ENCODE data around the gene RGS10. TPM values are rescaled to one million over a fixed set of nuclear protein-coding genes. Genes with fewer than 3 reads are reported as not detected.

RGS10 gene
- total RNA-seq, 4 donors from 2014 or later: 21.4 to 97.6 (median 35.5) TPM

DNA sequence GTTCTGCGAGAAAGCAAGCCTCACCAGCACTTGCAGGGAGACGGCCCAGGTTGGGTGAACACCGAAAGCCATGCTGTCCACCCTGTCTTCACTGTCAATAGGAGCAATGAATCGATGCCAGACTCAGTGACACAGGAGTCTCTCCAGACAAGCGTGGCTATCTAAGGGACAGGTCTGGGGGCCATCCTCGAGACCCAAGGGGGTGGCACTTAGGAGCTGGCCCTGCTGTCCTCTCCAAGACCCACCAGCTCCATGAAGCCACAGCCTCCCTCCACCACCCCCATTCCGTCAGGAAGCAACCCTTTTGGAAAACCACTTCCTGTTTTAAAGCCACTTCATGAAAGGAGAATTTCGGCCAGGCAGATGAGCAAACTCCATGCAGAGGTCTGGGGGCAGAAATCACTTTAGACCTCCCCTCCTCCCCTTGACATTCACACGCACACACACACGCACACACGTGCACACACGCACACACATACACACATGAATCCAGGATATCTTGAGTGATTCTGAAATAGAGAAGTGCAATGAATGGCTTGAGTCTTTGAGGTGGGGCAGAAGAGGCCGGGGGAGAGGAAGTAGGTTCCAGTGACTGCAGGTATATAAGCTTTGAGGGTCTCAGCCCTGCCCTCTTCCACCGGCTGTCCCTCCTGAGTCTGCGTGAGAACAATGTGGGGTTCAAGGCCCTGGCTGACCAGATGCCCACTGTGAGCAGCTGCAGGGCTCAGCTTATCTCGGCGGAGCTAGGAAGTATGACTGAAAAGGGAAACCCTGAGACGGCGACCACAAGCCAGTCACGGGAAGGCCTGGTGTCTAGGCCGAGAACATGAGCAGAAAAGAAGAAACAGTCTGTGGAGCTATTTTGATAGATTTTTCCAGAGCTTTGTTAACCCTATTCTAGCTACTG, 25.0 kb downstream of the RGS10 start:
- Histone ChIP-seq H3K27ac (peak overlapping the region in 1 of 3 donors; percentile 10), H3K9me3 (no peaks in the 10 kb centered on the region), H3K27me3 (no peaks in the 10 kb centered on the region), H3K4me1 (peaks cover 4% of the 10 kb centered on the region in 2 donors), H3K4me3 (replicated peaks in 1 of 3) (no peak overlapping the region), H3K36me3 (no peaks in the 10 kb centered on the region)
- DNase-seq: no peak
- TF ChIP-seq POLR2A (IDR thresholded peaks at IDR 0.05): no peak
- TF ChIP-seq, protein P1, sequence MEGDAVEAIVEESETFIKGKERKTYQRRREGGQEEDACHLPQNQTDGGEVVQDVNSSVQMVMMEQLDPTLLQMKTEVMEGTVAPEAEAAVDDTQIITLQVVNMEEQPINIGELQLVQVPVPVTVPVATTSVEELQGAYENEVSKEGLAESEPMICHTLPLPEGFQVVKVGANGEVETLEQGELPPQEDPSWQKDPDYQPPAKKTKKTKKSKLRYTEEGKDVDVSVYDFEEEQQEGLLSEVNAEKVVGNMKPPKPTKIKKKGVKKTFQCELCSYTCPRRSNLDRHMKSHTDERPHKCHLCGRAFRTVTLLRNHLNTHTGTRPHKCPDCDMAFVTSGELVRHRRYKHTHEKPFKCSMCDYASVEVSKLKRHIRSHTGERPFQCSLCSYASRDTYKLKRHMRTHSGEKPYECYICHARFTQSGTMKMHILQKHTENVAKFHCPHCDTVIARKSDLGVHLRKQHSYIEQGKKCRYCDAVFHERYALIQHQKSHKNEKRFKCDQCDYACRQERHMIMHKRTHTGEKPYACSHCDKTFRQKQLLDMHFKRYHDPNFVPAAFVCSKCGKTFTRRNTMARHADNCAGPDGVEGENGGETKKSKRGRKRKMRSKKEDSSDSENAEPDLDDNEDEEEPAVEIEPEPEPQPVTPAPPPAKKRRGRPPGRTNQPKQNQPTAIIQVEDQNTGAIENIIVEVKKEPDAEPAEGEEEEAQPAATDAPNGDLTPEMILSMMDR (IDR thresholded peaks at IDR 0.05): no peak
- 75 to 85% methylated on average over 21 of the region's 21 CpGs for WGBS, 2 donors
- intact Hi-C loops (cut with DNase I): no loop called here

- Histone ChIP-seq H3K4me3 (replicated peaks in 1 of 3) (no peak overlapping the region), H3K27me3 (no peaks in the 10 kb centered on the region), H3K27ac (peak overlapping the region in 1 of 3 donors; percentile 10), H3K36me3 (no peaks in the 10 kb centered on the region), H3K9me3 (no peaks in the 10 kb centered on the region), H3K4me1 (peaks cover 8 to 12% of the 10 kb centered on the region in 2 donors)
- no peak for TF ChIP-seq POLR2A (IDR thresholded peaks at IDR 0.05)
- 75 to 76% methylated on average over 18 to 20 of the region's 21 CpGs for WGBS, 2 donors
- intact Hi-C loops (cut with DNase I): no loop called here
- DNase-seq: no peak
These were observed 25.9 kb downstream of the RGS10 start for GRCh38 chr10:119516381-119517234.

DNA sequence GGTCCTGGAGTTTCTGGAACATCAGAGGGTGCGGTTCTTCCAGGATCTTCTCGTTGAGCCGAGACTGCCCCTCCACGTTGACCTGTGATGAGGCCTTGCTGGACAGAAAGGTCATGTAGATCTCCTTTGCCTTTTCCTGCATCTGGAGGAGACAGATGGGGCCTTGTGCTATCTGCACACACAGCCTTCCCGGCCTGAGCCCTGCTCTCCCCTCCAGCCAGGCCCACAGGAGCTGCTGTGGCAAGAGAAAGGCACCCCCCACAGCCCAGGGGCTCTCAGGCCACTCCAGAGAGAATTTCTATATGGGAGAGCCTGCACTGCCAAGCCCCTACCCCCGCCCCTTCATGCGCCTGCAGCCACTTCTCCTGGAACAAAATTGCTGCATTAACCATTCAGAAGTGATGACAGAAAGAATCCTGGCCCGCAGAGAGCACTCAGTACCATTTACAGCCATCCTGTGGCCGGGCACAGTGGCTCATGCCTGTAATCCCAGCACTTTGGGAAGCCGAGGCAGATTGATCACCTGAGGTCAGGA, 26.9 kb downstream of the RGS10 start:
- DNase-seq: no peak
- intact Hi-C loops (cut with DNase I): no loop called here
- no peak overlapping the region for H3K27ac ChIP-seq
- TF ChIP-seq, protein P1 (IDR thresholded peaks at IDR 0.05): no peak
- no peak for TF ChIP-seq POLR2A (IDR thresholded peaks at IDR 0.05)
- no peaks in the 10 kb centered on the region for H3K27me3 ChIP-seq
- H3K4me1 ChIP-seq: peaks cover 8 to 12% of the 10 kb centered on the region in 2 donors
- H3K36me3 ChIP-seq: no peaks in the 10 kb centered on the region
- H3K4me3 ChIP-seq (replicated peaks in 1 of 3): no peak overlapping the region
- 82 to 89% methylated on average over 5 to 9 of the region's 10 CpGs for WGBS, 2 donors
- H3K9me3 ChIP-seq: no peaks in the 10 kb centered on the region

DNA sequence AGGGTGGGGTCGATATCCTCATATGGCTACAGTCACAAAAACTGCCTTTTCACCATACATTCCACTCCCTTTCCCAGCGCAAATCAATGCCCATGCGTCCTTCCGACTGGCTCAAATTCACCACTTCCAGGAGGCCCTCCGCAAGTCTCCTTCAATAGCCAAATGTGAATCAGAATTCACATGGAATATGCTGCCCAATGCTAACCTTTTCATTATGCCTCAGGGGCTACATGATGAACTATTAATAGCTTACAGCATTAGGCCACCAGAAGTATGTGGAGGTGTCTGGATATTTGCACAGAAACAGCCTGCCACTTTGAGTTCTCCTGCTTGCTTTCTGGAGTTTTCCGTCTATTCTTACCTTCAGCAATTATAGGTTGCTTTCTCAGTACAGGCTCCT, 27.7 kb downstream of the RGS10 start:
- no peaks in the 10 kb centered on the region for H3K36me3 ChIP-seq
- 78 to 80% methylated on average over 6 of the region's 6 CpGs for WGBS, 2 donors

More for the DNA sequence above, 27.7 kb downstream of the RGS10 start:
- TF ChIP-seq, protein P1 (IDR thresholded peaks at IDR 0.05): no peak
- no peak for TF ChIP-seq POLR2A (IDR thresholded peaks at IDR 0.05)
- H3K4me1 ChIP-seq: peaks cover 14 to 17% of the 10 kb centered on the region in 2 donors
- H3K27me3 ChIP-seq: no peaks in the 10 kb centered on the region
- H3K27ac ChIP-seq: no peak overlapping the region
- DNase-seq: no peak
- intact Hi-C loops (cut with DNase I): no loop called here
- H3K9me3 ChIP-seq: no peaks in the 10 kb centered on the region
- no peak overlapping the region for H3K4me3 ChIP-seq (replicated peaks in 1 of 3)
